ENCODE data around the gene FKBP15. TPM values are rescaled to one million over a fixed set of nuclear protein-coding genes. Genes with fewer than 3 reads are reported as not detected.

Gene FKBP15
- total and polyA plus RNA-seq, 2 of the 8 experiments (the other 6 are each of a cell fraction or from before 2014, with no cell fraction given) = 9.9 to 13.8 TPM

DNA sequence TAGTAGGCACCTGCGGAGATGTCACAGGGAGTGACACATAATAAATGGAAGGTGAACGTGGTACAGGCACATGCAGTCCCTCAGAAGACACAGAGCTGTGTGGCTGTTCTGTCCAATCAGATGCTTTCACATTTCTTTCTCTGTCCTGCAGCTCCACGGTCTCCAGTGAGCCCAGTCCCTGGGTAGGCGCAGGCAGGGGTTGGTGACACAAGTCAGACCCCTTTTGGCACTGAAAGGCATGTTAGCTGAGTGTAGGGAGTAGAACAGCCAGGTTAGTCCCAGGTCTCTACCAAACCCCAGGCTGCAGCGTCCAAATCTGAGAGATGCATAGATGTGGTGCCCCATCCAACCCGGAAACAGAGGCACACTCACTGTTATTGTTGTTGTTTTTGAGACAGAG, 67.5 kb downstream of the FKBP15 start (continued):
- TF ChIP-seq, protein P1, sequence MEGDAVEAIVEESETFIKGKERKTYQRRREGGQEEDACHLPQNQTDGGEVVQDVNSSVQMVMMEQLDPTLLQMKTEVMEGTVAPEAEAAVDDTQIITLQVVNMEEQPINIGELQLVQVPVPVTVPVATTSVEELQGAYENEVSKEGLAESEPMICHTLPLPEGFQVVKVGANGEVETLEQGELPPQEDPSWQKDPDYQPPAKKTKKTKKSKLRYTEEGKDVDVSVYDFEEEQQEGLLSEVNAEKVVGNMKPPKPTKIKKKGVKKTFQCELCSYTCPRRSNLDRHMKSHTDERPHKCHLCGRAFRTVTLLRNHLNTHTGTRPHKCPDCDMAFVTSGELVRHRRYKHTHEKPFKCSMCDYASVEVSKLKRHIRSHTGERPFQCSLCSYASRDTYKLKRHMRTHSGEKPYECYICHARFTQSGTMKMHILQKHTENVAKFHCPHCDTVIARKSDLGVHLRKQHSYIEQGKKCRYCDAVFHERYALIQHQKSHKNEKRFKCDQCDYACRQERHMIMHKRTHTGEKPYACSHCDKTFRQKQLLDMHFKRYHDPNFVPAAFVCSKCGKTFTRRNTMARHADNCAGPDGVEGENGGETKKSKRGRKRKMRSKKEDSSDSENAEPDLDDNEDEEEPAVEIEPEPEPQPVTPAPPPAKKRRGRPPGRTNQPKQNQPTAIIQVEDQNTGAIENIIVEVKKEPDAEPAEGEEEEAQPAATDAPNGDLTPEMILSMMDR (IDR thresholded peaks at IDR 0.05; ENCODE audit: control extremely low read depth in 1 of 3, insufficient read depth in 1 of 3, low read depth in 1 of 3, low read length in 3 of 3) = no peak

All from H1 (cell line).